Measurements from ENCODE around the gene NT5DC1.

The NT5DC1 gene

GRCh38 chr6:116200619-116201249, 100.1 kb downstream of the NT5DC1 start:
- no peak for DNase-seq

DNA sequence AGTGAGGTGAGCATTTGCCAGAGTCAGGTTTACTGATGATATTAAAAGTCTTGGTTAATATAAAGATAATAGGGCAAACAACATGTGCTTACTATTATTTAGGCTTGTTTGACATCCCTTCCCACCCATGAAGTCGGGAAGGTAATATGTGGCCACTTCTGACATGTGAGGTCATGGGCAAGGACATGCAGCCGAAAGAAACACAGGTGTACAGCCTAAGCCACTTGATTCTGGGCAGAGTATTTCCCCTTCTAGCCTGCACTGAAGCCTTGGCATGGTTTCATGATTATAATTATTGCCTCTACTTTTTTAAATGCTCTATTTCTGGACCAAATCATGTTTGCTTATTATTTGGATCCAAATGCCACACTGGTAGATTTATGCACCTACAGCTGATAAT, 100.9 kb downstream of the NT5DC1 start:
- DNase-seq: no peak

- DNase-seq: no peak
Observed at GRCh38 chr6:116205281-116205680, 104.6 kb downstream of the NT5DC1 start.

DNA sequence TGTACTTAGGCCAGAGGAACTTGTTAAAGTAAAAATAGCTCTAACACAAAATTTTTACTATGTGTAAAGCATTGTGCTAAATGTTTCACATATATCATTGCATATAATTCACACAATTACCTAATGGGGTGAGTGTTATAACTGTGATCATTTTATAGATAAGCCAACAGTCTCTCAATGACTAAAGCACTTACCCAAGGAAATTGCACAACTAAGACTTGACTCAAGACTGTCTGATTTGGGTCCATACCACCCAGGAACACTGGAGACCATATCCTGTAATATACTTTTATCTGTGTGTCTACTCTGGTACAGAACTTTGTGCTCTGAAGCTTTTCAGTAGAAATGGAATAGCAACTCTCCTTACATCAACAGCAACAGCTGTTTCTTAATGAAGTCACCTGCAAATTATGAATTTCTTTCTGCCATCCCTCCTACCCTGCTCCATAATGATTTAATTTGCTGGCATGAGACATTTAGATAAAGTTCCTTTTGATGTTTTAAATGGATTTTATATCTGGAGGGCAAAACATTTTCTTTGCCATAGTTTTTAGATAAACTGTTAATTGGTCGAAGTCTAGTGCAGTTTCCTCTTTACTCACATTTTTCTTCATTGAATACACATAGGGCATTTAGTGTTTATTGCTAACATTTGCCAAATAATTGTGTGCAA, 105.7 kb downstream of the NT5DC1 start:
- DNase-seq: no peak

GRCh38 chr6:116208056-116208785, 107.6 kb downstream of the NT5DC1 start:
- DNase-seq: no peak

- no peak for DNase-seq
Observed at GRCh38 chr6:116210316-116210715, 109.7 kb downstream of the NT5DC1 start.

GRCh38 chr6:116210750-116211425, 110.2 kb downstream of the NT5DC1 start:
- peak; percentile 99 for DNase-seq

DNA sequence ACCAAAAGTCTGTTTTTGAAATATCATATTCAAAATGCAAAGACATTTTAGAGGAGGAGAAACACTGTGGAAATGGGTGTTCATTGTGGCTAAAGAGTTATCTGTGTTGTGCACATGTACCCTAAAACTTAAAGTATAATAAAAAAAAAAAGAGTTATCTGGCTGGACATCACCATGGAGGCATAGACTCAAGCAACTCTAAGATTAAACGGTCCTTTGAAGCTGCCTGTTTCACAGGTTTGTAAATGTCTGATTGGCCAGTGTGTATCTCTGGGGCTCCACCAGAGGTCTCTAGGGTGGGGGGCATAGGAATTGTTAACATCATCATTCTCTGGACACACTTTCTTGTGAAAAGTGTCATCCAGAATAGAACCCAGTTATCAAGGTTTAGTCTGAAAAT, 114.0 kb downstream of the NT5DC1 start:
- DNase-seq: no peak

DNA sequence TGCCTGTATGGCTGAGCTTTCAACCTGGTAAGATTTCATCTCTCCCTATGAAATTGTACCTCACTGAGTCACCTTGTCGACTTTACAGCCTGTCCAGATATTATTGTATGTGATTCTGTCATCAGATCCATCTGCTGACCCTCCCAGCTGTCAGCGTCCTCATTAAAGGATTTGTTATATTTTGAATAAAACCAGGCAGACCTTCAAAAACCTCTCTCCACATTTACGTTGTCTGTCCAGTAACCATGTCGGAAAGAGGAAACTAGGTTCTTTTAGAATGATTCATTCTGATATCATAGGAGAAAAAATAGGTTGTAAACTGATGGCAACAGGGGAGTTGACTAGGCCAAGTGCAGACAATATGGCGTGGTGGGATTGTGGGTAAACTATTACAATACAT, 114.8 kb downstream of the NT5DC1 start:
- DNase-seq: no peak

DNA sequence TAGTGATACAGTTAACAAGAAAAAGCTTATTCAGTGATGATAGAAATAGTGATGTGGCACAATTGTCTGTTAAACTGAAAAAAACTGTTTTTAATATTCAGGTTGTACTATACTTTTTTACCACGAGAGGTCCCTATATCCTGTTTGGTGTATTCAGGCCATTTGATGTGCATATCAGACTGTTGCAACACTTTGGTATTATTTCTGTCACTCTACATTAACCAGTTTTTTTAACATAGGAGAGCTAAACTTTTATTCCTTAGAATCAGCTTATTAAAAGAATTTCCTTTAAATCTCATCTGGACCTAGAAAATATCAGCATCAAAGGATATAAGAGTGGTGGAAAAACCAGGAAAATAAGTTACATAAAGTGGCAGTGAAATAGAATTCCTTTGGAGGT, 116.4 kb downstream of the NT5DC1 start:
- DNase-seq: peak; percentile 91

- peak; percentile 92 for DNase-seq
Observed at GRCh38 chr6:116218172-116218633, 117.5 kb downstream of the NT5DC1 start.

GRCh38 chr6:116218866-116219265, 118.2 kb downstream of the NT5DC1 start:
- DNase-seq: no peak

- DNase-seq: no peak
Observed at GRCh38 chr6:116221067-116221466, 120.4 kb downstream of the NT5DC1 start.

- no peak for DNase-seq
Observed at GRCh38 chr6:116221911-116222310, 121.3 kb downstream of the NT5DC1 start.

GRCh38 chr6:116223355-116223754, 122.7 kb downstream of the NT5DC1 start:
- DNase-seq: no peak

- DNase-seq: no peak
Observed at GRCh38 chr6:116229287-116229913, 128.7 kb downstream of the NT5DC1 start.

GRCh38 chr6:116234689-116235088, 134.0 kb downstream of the NT5DC1 start:
- no peak for DNase-seq

DNA sequence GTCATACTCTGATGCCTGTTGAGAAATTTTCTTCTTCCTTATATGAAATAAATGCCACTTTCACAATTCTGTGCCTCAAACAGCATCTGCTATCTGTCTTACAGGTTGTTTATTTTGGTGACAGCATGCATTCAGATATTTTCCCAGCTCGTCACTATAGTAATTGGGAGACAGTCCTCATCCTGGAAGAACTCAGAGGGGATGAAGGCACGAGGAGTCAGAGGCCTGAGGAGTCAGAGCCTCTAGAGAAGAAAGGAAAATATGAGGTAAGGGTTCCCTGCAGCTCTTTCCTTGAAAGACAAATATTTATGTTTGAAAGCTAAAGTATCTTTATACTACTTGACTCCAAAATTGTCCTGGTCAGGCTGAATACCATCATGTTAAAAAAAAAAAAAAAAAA, 137.4 kb downstream of the NT5DC1 start:
- DNase-seq: no peak

DNA sequence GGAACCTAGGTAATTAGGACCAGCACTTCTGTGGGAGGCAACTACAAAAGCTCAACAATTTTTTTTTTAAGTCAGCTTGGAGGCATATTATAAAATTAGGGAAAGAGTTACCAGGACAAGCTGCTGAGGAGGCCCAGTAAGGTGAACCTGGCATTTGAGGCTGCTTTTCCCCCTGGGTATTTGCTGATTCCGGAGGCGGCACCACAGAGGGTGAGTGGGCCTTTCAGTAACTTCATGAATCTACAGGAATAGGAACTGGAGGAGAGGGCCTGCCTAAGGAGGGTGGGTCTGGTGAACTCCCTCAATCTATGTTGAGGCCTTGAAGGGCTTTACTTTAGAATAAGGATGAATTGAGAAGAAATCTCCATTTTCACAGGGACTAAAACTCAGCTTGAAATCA, 138.6 kb downstream of the NT5DC1 start:
- DNase-seq: no peak

DNA sequence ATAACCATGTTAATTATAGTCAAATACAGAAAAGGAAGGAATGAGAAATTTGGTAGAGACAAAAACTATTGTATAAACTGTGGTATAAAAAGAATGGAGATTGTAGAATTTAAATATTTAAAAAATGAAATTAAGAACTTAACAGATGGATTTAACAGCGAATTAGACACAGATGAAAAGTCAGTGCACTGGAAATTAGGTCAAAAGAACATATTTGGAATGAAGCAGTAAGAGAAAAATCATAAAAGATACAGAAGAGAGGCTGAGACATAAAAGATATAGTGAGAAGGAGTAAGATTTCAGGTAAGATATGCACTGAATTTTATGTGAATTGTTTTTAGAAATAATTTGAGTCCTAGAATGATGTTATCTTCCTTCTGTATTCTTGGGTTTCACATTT, 139.2 kb downstream of the NT5DC1 start:
- no peak for DNase-seq

GRCh38 chr6:116244284-116244683, 143.6 kb downstream of the NT5DC1 start:
- peak; percentile 74 for DNase-seq

GRCh38 chr6:116246089-116246488, 145.4 kb downstream of the NT5DC1 start:
- DNase-seq: no peak

GRCh38 chr6:116247285-116247684, 146.6 kb downstream of the NT5DC1 start:
- no peak for DNase-seq
